Neural cell (in vitro differentiated cells): Measurements from ENCODE around the gene TNS1. TPM values are rescaled to one million over a fixed set of nuclear protein-coding genes. Genes with fewer than 3 reads are reported as not detected.

ENCODE experiments used
- H2AFZ ChIP-seq: fragments of 200-600, 300-800 bp; sonication (generic), shearing (Covaris generic); 2 replicates; pipeline ENCODE4 v1.6.0; 2014; ENCODE audit warnings: low read depth, mild to moderate bottlenecking, antibody characterized with exemption, low read length, moderate library complexity
- H3F3A ChIP-seq: fragments of 200-600 bp; shearing (Covaris generic); 2 replicates; pipeline ENCODE4 v1.6.1; 2016; ENCODE audit warnings: mild to moderate bottlenecking, moderate library complexity, mixed read lengths, antibody characterized with exemption, low read length; ENCODE audit not compliant: insufficient read depth, poor library complexity, severe bottlenecking
- H3K27ac ChIP-seq: fragments of 200-600, 300-800 bp; sonication (generic), shearing (Covaris generic); 2 replicates; pipeline ENCODE4 v1.5.1; 2014; ENCODE audit warnings: mild to moderate bottlenecking, low read length, moderate library complexity
- H3K27me3 ChIP-seq: fragments of 300-800, 200-600 bp; sonication (generic), shearing (Covaris generic); 2 replicates; pipeline ENCODE4 v1.6.0; 2014; ENCODE audit warnings: mild to moderate bottlenecking, low read depth, low read length, moderate library complexity; ENCODE audit not compliant: insufficient read depth
- H3K36me3 ChIP-seq: fragments of 300-800, 200-600 bp; sonication (generic), shearing (Covaris generic); 2 replicates; pipeline ENCODE4 v1.5.1; 2014; ENCODE audit warnings: mild to moderate bottlenecking, antibody characterized with exemption, low read length, moderate library complexity; ENCODE audit not compliant: insufficient read depth
- H3K4me2 ChIP-seq: fragments of 300-800, 200-600 bp; sonication (generic), shearing (Covaris generic); 2 replicates; pipeline ENCODE4 v1.6.0; 2014; ENCODE audit warnings: mild to moderate bottlenecking, low read length
- H3K4me3 ChIP-seq: fragments of 300-800, 200-600 bp; sonication (generic), shearing (Covaris generic); 2 replicates; pipeline ENCODE4 v1.5.1; 2014; ENCODE audit warnings: mild to moderate bottlenecking, low read length, moderate library complexity
- H3K79me2 ChIP-seq: fragments of 200-600 bp; shearing (Covaris generic); replicated peaks from 2 replicates; pipeline ENCODE4 v1.6.0; 2014; ENCODE audit warnings: mild to moderate bottlenecking, low read length, moderate library complexity; ENCODE audit not compliant: insufficient read depth
- H3K9ac ChIP-seq: fragments of 300-800, 200-600 bp; sonication (generic), shearing (Covaris generic); 2 replicates; pipeline ENCODE4 v1.6.1; 2016; ENCODE audit warnings: mild to moderate bottlenecking, low read length, mixed read lengths
- H3K9me2 ChIP-seq: fragments of 200-600 bp; shearing (Covaris generic); 2 replicates; pipeline ENCODE4 v1.6.1; 2016; ENCODE audit warnings: mild to moderate bottlenecking, low read length, mixed read lengths; ENCODE audit not compliant: insufficient read depth
- H3K9me3 ChIP-seq: fragments of 200-600, 300-800 bp; sonication (generic), shearing (Covaris generic); 2 replicates; pipeline ENCODE4 v1.6.1; 2016; ENCODE audit warnings: mild to moderate bottlenecking, mixed run types, low read length, moderate library complexity, mixed read lengths
- H4K20me1 ChIP-seq: fragments of 200-600 bp; shearing (Covaris generic); 2 replicates; pipeline ENCODE4 v1.6.1; 2016; ENCODE audit warnings: mild to moderate bottlenecking, mixed run types; ENCODE audit not compliant: insufficient read depth
- EP300 ChIP-seq: fragments of 450-650 bp; conservative IDR thresholded peaks from 2 replicates; pipeline ENCODE4 v1.6.1; 2014; ENCODE audit warnings: antibody characterized with exemption, mild to moderate bottlenecking, moderate library complexity; ENCODE audit not compliant: poor library complexity, severe bottlenecking
- EZH2 ChIP-seq: fragments of 200-600, 300-800 bp; shearing (Covaris generic), sonication (generic); IDR thresholded peaks from 2 replicates; pipeline ENCODE4 v1.6.1; 2014; ENCODE audit warnings: antibody characterized with exemption, low read length, borderline replicate concordance, mild to moderate bottlenecking; ENCODE audit not compliant: insufficient read depth, poor library complexity, severe bottlenecking
- MXI1 ChIP-seq: fragments of 450-650 bp; conservative IDR thresholded peaks from 2 replicates; pipeline ENCODE4 v1.6.1; 2014; ENCODE audit warnings: antibody characterized with exemption, mild to moderate bottlenecking; ENCODE audit not compliant: poor library complexity, severe bottlenecking
- POLR2AphosphoS5 ChIP-seq: IDR thresholded peaks from 2 replicates; pipeline ENCODE4 v1.6.1; 2012
- RAD21 ChIP-seq: fragments of 450-650 bp; conservative IDR thresholded peaks from 2 replicates; pipeline ENCODE4 v1.6.1; 2014; ENCODE audit warnings: antibody characterized with exemption, mild to moderate bottlenecking, moderate library complexity
- SMC3 ChIP-seq: fragments of 450-650 bp; conservative IDR thresholded peaks from 2 replicates; pipeline ENCODE4 v1.6.1; 2014; ENCODE audit warnings: antibody characterized with exemption, mild to moderate bottlenecking, moderate library complexity; ENCODE audit not compliant: poor library complexity
- TAF1 ChIP-seq: IDR thresholded peaks from 2 replicates; pipeline ENCODE4 v1.6.1; 2012; ENCODE audit warnings: low read depth
- polyA plus RNA-seq: library from polyadenylated mRNA; depleted of rRNA; stranded (reverse); fragments of >200 nt; gene quantifications from 2 replicates; pipeline ENCODE4 v1.2.3, GENCODE V29; 2014
- TF ChIP-seq, protein P1 (sequence below): IDR thresholded peaks from 2 replicates; pipeline ENCODE4 v1.6.1; 2012; ENCODE audit warnings: borderline replicate concordance
- TF ChIP-seq, protein P2 (sequence below): fragments of 450-650 bp; IDR thresholded peaks from 2 replicates; pipeline ENCODE4 v1.5.1; 2014; ENCODE audit warnings: antibody characterized with exemption, mild to moderate bottlenecking, moderate library complexity; ENCODE audit not compliant: poor library complexity, severe bottlenecking

The TNS1 gene
- polyA plus RNA-seq, 1 donor from 2014 or later, result 1.5 TPM

DNA sequence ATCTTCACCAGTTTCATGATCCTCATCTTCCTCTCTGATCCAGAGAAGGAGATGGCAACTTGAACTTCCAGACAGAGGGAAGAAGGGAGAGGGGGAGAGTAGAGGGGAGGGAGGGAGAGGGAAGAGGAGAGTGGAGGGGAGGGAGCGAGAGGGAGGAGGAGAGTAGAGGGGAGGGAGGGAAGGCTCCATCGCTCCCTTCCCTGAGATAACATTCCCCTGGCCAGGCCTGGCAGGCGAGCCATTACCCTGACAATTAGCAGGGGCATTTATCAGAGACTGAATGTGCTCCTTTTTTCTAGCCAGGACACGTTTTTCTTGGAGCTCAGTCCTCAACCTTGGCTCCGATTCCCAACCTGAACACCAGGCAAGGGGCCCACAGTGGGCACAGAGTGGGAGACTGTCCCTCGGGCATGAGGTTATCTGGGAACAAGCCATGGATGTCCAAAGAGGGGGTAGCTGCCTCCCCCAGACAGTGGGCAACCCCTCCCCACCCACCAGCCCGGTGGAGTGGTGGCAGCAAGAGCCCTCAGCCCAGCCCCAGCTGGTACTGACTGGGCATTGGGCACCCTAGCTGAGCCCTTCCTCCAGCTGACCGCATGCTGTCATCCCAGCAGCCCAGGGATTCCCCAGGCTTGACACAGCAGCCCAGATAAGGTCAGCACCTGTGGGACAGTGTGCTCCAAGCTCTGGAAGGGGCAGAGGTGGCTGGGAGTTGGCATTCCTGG is 81.8 kb downstream of the TNS1 start:
- Histone ChIP-seq H3K27me3 (no peaks in the 10 kb centered on the region), H4K20me1 (no peaks in the 10 kb centered on the region), H2AFZ (no peak overlapping the region), H3K36me3 (no peaks in the 10 kb centered on the region), H3K79me2 (no peaks in the 10 kb centered on the region), H3K4me3 (no peak overlapping the region), H3K9me2 (no peaks in the 10 kb centered on the region), H3K27ac (no peak overlapping the region), H3K9ac (no peak overlapping the region), H3K9me3 (no peaks in the 10 kb centered on the region), H3F3A (no peaks in the 10 kb centered on the region), H3K4me2 (no peak overlapping the region)
- TF ChIP-seq, protein P1, sequence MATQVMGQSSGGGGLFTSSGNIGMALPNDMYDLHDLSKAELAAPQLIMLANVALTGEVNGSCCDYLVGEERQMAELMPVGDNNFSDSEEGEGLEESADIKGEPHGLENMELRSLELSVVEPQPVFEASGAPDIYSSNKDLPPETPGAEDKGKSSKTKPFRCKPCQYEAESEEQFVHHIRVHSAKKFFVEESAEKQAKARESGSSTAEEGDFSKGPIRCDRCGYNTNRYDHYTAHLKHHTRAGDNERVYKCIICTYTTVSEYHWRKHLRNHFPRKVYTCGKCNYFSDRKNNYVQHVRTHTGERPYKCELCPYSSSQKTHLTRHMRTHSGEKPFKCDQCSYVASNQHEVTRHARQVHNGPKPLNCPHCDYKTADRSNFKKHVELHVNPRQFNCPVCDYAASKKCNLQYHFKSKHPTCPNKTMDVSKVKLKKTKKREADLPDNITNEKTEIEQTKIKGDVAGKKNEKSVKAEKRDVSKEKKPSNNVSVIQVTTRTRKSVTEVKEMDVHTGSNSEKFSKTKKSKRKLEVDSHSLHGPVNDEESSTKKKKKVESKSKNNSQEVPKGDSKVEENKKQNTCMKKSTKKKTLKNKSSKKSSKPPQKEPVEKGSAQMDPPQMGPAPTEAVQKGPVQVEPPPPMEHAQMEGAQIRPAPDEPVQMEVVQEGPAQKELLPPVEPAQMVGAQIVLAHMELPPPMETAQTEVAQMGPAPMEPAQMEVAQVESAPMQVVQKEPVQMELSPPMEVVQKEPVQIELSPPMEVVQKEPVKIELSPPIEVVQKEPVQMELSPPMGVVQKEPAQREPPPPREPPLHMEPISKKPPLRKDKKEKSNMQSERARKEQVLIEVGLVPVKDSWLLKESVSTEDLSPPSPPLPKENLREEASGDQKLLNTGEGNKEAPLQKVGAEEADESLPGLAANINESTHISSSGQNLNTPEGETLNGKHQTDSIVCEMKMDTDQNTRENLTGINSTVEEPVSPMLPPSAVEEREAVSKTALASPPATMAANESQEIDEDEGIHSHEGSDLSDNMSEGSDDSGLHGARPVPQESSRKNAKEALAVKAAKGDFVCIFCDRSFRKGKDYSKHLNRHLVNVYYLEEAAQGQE, result no peak
- TF ChIP-seq TAF1 (no peak), RAD21 (no peak), POLR2AphosphoS5 (no peak), EZH2 (no peak), EP300 (no peak), SMC3 (no peak), MXI1 (no peak)
- TF ChIP-seq, protein P2, sequence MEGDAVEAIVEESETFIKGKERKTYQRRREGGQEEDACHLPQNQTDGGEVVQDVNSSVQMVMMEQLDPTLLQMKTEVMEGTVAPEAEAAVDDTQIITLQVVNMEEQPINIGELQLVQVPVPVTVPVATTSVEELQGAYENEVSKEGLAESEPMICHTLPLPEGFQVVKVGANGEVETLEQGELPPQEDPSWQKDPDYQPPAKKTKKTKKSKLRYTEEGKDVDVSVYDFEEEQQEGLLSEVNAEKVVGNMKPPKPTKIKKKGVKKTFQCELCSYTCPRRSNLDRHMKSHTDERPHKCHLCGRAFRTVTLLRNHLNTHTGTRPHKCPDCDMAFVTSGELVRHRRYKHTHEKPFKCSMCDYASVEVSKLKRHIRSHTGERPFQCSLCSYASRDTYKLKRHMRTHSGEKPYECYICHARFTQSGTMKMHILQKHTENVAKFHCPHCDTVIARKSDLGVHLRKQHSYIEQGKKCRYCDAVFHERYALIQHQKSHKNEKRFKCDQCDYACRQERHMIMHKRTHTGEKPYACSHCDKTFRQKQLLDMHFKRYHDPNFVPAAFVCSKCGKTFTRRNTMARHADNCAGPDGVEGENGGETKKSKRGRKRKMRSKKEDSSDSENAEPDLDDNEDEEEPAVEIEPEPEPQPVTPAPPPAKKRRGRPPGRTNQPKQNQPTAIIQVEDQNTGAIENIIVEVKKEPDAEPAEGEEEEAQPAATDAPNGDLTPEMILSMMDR, result no peak

DNA sequence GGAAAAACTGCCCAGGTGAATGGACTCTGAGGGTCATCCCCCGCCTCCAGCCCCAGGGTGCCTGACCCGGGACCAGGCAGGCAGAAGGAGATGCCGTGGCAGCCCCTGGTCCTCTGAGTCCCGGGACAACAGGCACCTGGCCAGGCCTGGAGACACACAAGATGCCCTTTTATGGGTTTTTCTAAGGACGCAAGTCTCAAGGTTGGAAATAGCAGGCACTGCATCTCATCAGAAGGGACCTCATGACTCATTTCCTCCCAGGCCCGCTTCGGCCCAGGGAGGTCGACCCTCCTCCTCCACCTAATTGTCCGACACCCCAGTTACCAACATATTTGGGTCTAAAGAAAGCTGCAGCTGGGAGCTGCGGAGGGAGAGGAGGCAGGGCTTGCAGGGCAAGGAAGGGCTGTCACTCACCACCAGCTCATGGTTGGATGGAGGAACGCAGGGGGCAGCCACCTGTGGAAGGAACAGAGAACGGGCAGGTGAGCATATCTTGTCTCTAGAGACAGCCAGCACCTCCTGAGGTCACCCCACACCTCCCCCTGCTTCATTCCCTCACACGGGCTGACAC is 82.9 kb downstream of the TNS1 start:
- no peaks in the 10 kb centered on the region for H3K36me3 ChIP-seq
- no peak overlapping the region for H3K9ac ChIP-seq
- no peaks in the 10 kb centered on the region for H3K9me3 ChIP-seq
- no peak overlapping the region for H3K27ac ChIP-seq
- H3K4me3 ChIP-seq, result no peak overlapping the region
- no peaks in the 10 kb centered on the region for H3K9me2 ChIP-seq
- H2AFZ ChIP-seq, result no peak overlapping the region
- no peak overlapping the region for H3K4me2 ChIP-seq
- TF ChIP-seq EZH2 (no peak), POLR2AphosphoS5 (no peak), TAF1 (no peak), RAD21 (no peak), SMC3 (no peak), EP300 (no peak), MXI1 (no peak)
- TF ChIP-seq, protein P2, result no peak
- TF ChIP-seq, protein P1, result no peak
- H3K27me3 ChIP-seq, result no peaks in the 10 kb centered on the region
- H3F3A ChIP-seq, result no peaks in the 10 kb centered on the region
- no peaks in the 10 kb centered on the region for H4K20me1 ChIP-seq
- H3K79me2 ChIP-seq, result no peaks in the 10 kb centered on the region
